ENCODE results near the gene ZFAND2B.

DNA sequence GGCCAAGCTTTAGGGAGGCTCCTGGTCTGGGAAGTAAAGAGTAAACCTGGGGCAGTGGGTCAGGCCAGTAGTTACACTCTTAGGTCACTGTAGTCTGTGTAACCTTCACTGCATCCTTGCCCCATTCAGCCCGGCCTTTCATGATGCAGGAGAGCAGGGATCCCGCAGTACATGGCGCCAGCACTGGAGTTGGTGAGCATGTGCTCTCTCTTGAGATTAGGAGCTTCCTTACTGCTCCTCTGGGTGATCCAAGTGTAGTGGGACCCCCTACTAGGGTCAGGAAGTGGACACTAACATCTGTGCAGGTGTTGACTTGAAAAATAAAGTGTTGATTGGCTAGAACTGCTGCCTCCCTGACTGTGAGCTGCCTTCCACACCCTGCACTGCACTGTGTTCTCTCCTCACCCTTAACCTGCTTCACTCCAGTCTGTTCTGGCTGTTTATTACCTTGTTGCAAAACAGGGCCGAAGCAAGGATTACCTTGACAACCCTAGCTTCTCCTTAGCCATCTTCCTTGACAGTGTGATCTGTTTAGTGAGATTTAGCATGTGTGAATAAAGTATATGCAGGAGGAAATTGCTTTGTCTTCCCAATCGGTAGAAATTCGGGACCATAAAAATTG is 23.3 kb upstream of the ZFAND2B start:
- TF ChIP-seq CTCF (IDR thresholded peaks at IDR 0.05; ENCODE audit: low read depth, low read length), result no peak
- no peak for TF ChIP-seq EZH2phosphoT487 (IDR thresholded peaks at IDR 0.05; ENCODE audit: low read depth)

Measured in OCI-LY3 (cell line).